ENCODE data around the gene GATAD1.
"Not testable (repeated sequence)": the region's sequence is repeated elsewhere in the genome, so short reads cannot be mapped to it uniquely, and the experiment has no call there.

The GATAD1 gene

DNA sequence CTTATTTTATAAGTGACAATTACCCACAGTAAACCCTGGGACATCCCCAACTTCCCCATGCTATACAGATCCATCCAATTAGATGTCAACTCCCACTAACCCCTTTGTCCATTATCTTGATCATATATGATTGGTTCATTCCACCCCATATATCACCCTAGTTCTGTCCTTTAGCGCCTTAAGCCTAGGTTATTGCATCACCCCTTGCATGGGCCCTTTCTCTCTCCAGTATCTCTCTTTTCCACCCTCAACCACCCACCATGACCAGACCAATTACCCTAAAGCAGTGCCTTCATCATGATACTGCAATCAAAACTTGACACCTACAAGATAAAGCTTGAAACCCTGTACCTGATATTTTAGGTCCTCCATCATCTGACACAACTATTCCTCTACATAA lies 37.9 kb upstream of the GATAD1 start:
- in situ Hi-C loops (cut with MboI; ENCODE audit: low sequenced_read_pairs, unreplicated experiment): no loop called here
- TF ChIP-seq, protein P1, sequence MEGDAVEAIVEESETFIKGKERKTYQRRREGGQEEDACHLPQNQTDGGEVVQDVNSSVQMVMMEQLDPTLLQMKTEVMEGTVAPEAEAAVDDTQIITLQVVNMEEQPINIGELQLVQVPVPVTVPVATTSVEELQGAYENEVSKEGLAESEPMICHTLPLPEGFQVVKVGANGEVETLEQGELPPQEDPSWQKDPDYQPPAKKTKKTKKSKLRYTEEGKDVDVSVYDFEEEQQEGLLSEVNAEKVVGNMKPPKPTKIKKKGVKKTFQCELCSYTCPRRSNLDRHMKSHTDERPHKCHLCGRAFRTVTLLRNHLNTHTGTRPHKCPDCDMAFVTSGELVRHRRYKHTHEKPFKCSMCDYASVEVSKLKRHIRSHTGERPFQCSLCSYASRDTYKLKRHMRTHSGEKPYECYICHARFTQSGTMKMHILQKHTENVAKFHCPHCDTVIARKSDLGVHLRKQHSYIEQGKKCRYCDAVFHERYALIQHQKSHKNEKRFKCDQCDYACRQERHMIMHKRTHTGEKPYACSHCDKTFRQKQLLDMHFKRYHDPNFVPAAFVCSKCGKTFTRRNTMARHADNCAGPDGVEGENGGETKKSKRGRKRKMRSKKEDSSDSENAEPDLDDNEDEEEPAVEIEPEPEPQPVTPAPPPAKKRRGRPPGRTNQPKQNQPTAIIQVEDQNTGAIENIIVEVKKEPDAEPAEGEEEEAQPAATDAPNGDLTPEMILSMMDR (IDR thresholded peaks at IDR 0.05; ENCODE audit: borderline replicate concordance, control extremely low read depth, extremely low read depth, insufficient read depth, missing control alignments): no peak
- DNase-seq (ENCODE audit: low spot score): no peak

DNA sequence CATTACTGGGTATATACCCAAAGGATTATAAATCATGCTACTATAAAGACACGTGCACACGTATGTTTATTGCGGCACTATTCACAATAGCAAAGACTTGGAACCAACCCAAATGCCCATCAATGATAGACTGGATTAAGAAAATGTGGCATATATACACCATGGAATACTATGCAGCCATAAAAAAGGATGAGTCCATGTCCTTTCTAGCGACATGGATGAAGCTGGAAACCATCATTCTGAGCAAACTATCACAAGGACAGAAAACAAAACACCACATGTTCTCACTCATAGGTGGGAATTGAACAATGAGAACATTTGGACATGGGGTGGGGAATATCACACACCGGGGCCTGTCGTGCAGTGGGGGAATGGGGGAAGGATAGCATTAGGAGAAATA lies 37.1 kb upstream of the GATAD1 start:
- in situ Hi-C loops (cut with MboI; ENCODE audit: low sequenced_read_pairs, unreplicated experiment); DNase-seq (ENCODE audit: low spot score): not testable (repeated sequence)

DNA sequence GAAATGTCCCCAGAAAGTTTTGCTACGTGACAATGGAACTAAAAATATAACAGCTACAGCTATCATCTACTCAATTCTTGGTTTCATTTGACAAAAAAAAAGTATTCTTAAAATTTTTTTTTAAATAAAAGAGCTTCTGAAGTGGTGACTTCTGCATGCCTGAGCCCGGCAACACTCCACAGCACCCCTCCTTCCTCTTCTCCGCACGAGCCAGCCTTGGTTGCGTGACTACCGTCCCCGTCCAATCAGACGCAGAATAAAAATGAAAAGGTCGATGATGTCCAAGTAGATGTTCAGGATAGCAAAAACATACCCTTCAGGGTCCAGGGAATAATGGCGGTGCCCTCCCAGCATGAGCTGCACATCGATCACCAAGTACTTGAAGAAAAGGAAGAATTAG lies 34.5 kb upstream of the GATAD1 start:
- no peak for DNase-seq (ENCODE audit: low spot score)
- in situ Hi-C loops (cut with MboI; ENCODE audit: low sequenced_read_pairs, unreplicated experiment): no loop called here
- TF ChIP-seq, protein P1 (IDR thresholded peaks at IDR 0.05; ENCODE audit: borderline replicate concordance, control extremely low read depth, extremely low read depth, insufficient read depth, missing control alignments): no peak

DNA sequence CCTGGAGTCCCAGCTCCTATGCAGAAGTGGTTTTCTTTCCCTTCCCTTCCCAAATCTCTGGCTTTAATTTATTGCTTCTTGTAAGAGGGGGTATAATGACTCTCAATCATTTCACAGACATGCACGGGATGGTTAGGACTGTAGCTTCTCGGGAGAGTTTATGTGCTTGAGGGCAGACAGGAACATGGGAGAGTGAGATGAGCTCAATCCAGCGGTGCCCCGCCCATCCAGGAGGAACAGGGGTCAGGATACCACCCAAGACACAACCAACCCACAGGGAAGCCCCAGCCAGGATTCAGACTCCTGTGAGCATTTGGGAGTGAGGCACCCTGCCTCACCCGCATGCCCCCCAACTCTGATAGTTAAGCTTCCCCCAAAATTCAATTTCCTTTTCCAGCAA lies 33.7 kb upstream of the GATAD1 start:
- DNase-seq (ENCODE audit: low spot score): no peak
- TF ChIP-seq, protein P1 (IDR thresholded peaks at IDR 0.05; ENCODE audit: borderline replicate concordance, control extremely low read depth, extremely low read depth, insufficient read depth, missing control alignments): no peak
- in situ Hi-C loops (cut with MboI; ENCODE audit: low sequenced_read_pairs, unreplicated experiment): no loop called here

DNA sequence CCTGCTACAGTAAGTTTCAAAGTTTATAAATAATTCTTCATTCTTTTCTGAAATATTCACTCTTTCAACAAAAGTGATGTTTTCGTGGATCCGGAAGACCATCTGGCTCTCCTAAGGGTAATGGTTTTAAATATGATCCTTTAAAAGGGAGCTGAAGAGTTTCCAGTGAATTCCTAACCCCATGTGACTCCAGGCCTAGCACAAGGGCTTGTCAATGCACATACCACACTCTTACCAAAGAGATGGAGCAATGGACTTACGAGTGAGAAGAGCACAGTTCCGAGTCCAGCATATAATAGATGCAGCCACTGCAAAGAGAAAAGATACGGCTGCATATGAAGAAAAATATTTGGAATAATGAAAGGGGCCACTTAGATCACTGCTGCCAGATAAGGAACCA lies 32.1 kb upstream of the GATAD1 start:
- no peak for DNase-seq (ENCODE audit: low spot score)
- in situ Hi-C loops (cut with MboI; ENCODE audit: low sequenced_read_pairs, unreplicated experiment): no loop called here
- TF ChIP-seq, protein P1 (IDR thresholded peaks at IDR 0.05; ENCODE audit: borderline replicate concordance, control extremely low read depth, extremely low read depth, insufficient read depth, missing control alignments): no peak

DNA sequence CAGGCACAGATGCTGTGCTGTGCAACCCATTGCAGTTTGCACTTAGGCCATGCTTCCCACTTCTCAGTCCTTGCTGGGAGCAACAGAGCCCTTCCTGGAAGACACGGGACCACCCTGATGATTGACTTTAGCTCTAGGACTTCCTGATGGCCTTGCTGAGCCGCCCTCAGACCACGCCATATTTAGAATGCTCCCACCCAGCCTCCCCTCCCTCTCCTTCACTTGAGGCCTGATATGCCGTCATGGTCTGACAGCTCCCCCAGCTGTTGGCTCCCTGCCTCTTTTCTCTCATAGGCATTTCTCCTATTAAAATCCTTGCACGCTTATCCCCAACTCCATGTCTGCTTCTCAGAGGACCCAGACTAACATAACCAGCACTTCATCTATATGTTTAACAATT lies 29.4 kb upstream of the GATAD1 start:
- TF ChIP-seq, protein P1 (IDR thresholded peaks at IDR 0.05; ENCODE audit: borderline replicate concordance, control extremely low read depth, extremely low read depth, insufficient read depth, missing control alignments): no peak
- in situ Hi-C loops (cut with MboI; ENCODE audit: low sequenced_read_pairs, unreplicated experiment): no loop called here
- DNase-seq (ENCODE audit: low spot score): no peak

DNA sequence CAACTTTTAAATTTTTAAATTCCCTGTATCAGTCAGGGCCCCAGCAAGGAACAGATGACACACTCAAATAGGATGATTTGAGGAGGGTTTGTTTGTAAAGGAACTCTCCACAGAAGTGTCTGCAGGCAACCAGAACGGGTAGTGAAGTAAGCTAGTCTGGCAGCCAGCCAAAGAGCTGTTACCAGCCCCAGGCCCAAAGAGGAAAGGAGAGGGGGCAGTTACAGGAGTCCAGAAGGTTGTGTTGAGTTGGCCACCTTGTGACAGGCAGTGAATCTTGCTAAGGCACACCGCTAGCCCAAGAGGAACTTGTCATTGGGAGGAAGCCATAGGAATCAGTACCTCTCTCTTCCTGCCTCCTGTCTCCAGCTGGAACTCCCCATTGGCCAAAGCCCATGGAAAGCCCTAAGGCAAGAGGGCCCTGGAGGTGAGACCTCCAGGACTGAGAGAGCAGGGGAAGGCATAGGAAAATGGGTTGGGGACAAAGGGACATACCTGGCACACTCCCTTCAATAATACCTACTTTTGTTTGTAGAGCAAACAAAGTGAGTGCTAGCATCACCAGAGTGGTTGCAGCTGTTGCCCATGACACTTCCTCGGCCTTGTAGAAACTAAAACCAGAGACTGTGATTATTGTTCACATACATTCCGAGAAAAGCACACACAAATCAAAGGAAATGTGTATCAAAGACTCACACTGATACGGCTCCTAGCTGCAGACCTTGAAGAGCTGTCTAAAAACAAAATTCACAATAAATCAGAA lies 25.4 kb upstream of the GATAD1 start:
- TF ChIP-seq, protein P1 (IDR thresholded peaks at IDR 0.05; ENCODE audit: borderline replicate concordance, control extremely low read depth, extremely low read depth, insufficient read depth, missing control alignments): no peak
- in situ Hi-C loops (cut with MboI; ENCODE audit: low sequenced_read_pairs, unreplicated experiment): no loop called here
- DNase-seq (ENCODE audit: low spot score): no peak

Data from GM13976 (cell line).